GM04504 (cell line): Measurements from ENCODE around the gene NANS.
"Not testable (repeated sequence)": the region's sequence is repeated elsewhere in the genome, so short reads cannot be mapped to it uniquely, and the experiment has no call there.

ENCODE experiments used
- DNase-seq: peaks from one replicate; pipeline ENCODE4 v3.0.0-alpha.2; 2012; ENCODE audit warnings: low read depth

NANS gene

DNA sequence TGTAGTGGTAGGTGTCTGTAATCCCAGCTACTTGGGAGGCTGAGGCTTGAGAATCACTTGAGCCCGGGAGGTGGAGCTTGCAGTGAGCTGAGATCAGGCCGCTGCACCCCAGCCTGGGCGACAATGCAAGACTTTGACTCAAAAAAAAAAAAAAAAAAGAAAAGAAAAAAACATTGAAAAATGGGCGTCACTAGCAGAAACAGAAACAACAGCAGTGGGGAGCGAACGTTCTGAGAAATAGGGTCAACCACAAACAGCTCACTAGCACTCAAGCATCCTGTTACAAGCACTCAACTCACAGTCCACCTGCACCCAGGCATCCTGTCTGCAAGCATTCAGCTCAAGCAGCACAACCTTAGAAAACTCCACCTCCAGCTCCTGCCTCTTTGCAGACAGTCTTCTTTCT, 45.3 kb downstream of the NANS start:
- DNase-seq, result no peak

GRCh38 chr9:98104445-98104881, 47.9 kb downstream of the NANS start:
- no peak for DNase-seq

- DNase-seq, result no peak
These were observed 48.5 kb downstream of the NANS start for GRCh38 chr9:98105006-98105405.

DNA sequence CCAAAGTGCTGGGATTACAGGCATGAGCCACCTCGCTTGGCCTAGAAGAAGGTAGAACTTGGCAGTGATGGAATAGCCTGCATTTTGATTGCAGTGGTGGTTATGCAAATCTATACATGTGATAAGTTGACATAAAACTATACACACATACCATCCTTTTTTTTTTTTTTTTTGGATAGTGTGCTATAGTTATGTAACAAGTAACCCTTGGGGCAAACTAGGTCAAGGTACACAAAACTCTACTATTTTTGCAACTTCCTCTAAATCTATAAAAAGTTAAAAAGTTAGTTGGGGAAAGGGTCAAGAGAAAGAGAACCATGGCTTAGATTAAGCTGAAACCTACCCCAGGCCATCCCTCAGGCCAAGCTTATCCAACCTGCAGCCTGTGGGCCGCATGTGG, 51.4 kb downstream of the NANS start:
- no peak for DNase-seq

GRCh38 chr9:98108531-98109031, 52.0 kb downstream of the NANS start:
- no peak for DNase-seq

DNA sequence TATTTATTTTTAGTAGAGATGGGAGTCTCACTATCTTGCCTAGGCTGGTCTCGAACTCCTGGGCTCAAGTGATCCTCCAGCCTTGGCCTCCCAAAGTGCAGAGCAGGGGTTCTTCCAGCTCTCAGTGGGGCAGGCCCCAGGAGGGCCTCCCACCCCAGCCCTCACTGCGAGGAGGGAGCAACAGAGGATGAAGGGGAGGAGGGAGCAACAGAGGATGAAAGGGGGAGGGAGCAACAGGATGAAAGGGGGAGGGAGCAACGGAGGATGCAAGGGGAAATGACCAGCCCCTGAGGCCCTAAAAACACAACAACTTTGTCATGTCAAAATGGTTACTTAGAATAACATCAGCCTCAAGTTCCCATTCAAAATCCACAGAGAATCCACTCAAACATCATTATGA, 52.5 kb downstream of the NANS start:
- DNase-seq, result no peak

- DNase-seq, result not testable (repeated sequence)
These were observed 60.6 kb downstream of the NANS start for GRCh38 chr9:98117097-98117496.

DNA sequence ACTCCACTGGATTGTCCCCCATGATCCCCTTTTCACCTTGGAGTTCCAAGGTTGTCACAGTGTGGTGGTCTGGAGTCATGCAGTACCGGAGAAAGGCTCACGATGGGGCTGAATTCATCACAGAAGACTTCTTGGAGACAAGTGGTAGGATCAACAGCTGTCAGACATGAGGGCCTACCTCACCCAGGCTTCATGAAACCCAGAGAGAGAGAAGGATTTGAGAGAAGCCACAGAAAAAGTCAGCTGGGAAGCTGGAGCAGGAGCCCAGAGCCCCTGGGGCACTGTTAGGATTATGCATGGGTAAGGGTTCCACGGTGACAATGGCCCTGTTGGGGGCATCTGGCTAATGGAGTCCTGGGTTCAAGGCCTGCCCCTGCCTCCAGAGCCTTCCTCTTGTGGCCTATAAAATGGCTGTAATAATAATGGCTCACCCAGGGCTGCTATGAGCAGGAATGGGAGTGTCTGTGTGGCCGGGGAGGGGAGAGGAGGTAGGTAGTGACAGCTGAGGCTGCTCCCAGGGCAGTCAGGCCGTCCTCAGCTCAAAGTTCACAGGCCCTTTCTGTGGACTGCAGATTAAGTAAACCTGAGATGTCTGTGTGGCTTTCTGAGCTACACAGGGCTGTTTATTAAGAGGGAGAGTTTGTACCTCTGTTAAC, 61.6 kb downstream of the NANS start:
- DNase-seq, result no peak

GRCh38 chr9:98118640-98119601, 62.4 kb downstream of the NANS start, which contains the start of gene TRIM14:
TRIM14 (minus strand) TSS chr9:98119222; CDS start chr9:98119188, 34 bp downstream.
- DNase-seq, result peak; percentile 19

DNA sequence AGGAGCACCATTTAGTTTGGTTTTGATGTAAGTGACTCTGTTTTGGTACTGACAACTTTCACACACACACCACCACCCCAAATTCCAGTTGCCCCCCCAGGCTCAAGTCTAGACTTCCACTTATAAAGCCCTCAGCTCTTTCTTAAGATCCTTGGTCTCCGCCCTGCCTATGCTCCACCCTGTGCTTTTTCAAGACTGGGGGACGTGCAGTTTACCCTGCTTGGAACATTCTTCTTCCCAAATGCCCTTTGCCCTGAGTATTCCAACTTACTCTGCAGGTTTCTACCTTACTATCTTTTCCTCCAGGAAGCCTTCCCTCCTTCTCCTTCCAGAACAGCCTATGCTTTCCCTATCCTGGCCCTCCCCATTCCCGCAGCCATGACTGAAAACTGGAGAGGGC, 63.9 kb downstream of the NANS start:
- no peak for DNase-seq

DNA sequence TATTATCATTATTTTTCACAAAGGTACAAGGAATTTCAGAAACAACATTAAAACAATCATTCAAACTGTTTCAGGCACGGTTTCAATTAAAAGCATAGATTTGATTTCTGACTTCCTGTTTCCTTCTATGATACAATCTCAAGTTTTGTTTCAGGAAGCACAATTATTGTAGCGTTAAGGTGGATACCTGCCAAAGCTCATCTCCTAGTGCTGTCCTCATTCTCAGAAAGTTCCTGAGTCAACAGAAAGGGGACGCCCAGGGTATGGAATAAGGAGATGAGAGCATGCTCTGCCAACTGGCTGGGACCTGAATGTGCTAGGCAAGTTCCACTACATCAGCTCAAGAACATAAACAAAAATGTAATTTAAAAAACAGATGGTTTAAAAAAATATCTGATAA, 64.5 kb downstream of the NANS start:
- no peak for DNase-seq

- DNase-seq, result not testable (repeated sequence)
These were observed 67.6 kb downstream of the NANS start for GRCh38 chr9:98124091-98124490.

GRCh38 chr9:98124637-98125426, 68.3 kb downstream of the NANS start:
- no peak for DNase-seq

DNA sequence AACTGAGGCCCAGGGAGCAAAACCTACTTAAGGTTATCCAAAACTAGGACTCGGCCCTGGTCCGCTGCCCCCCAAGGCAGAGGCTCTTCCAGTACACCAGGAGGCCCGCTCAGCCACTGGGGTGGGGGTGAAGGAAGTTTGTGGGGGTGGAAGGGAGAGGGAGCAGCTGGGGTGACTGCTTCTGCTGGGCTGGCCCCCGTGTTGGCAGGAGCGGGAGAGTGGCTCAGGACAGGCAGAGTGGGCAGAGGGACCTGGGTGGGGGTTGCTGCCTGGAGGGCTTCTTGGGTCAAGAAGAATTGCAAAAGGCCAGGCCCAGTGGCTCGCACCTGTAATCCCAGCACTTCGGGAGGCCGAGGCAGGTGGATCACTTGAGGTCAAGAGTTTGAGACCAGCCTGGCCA, 70.7 kb downstream of the NANS start:
- DNase-seq, result no peak

GRCh38 chr9:98128316-98128715, 71.8 kb downstream of the NANS start:
- no peak for DNase-seq

- no peak for DNase-seq
These were observed 72.9 kb downstream of the NANS start for GRCh38 chr9:98129451-98129881.

GRCh38 chr9:98130060-98130459, 73.5 kb downstream of the NANS start:
- not testable (repeated sequence) for DNase-seq

- no peak for DNase-seq
These were observed 74.2 kb downstream of the NANS start for GRCh38 chr9:98130576-98131228.

DNA sequence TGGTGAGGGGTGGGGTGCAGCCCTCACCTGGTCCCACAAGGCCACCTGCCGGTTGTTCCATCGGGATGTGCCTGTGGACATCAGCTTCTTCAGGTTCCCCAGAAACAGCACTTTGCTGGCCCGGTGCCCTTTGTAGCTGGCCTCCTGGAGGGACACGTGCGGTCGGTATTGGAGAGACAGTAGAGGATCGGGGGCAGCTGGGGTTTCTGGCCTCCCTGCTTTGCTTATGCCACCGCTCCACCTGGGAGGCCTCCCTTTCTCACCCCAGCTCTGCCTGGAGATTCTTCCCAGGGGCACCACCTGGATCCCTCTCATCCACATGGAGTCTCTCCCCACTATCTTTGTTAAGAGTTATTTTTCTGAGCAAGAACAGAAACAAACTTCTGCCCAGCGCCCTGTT, 75.6 kb downstream of the NANS start:
- DNase-seq, result no peak
